GM21367 (cell line): ENCODE results near the gene TIMM8B.
A peak's percentile ranks its signal among the peaks of the same experiment; 100 is the strongest.
"Not testable (repeated sequence)": the region's sequence is repeated elsewhere in the genome, so short reads cannot be mapped to it uniquely, and the experiment has no call there.

Experiments
- ATAC-seq: cut with Tn5 transposase; IDR thresholded peaks from one replicate; pipeline ENCODE4 v1.9.1; 2021; ENCODE audit not compliant: unreplicated experiment

The TIMM8B gene

DNA sequence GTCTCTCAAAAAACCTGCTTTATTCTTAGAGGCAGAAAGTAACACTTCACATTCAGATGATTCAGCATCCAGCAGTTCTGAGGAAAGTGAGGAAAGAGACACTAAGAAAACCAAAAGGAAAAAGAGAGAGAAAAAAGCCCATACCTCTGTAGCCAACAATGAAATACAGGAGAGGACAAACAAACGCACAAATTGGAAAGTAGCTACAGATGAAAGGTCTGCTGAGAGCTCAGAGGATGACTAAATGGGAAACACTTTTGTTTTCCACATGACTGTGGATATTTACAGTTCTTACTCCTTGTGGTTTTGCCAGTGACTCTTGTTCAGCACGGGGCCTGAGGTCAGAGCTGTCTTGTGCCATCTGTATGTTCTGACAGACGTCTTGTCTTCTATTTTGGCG lies 3.8 kb downstream of the TIMM8B start:
- no peak for ATAC-seq

DNA sequence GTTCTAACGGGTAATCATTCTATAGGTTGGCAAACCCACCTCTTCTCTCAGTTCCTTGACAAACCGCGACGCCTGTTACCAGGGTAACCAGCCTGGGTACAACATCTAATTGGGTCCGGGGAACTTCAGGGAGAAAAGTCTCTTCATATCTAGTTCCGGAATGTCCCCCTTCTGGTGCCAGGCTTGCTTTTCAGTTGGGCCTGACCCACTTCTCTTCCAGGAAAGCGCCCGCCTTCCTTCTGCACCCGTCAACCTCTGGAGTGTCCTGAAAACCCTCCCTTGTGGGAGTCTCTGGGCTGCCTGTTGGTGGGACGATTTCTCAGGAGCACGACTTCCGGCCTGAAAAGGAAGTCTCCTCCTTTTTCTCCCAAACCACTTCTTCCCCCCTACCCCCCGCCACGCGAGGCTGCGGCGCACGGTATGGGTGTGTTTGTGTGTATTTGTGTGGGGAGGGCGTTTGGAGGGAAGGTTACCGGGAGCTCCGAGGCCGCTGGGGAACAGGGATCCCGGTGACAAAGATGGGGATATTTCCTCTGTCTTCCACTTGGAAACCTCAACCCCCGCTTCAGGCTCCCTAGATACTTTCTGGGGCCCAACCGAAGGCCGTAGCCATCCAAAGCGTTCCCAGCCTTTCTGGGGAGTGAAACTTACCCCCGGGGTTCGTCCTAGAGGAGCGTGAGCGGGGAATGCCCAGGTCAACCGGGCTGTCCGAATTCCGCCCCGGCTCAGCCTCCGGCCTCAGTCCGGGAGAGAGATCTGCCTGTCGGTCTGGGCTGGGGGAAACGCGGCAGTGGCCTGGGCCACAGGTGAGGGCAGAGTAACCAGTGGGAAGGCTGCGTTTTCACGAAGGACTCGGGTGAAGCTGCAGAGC lies 12.4 kb downstream of the TIMM8B start, which contains the start of the genes NKAPD1 and PIH1D2:
NKAPD1 (plus strand) TSS at position 359 of the 871 bp plus-strand sequence. CDS start 1,276 bp downstream, outside the sequence.
PIH1D2 (minus strand) TSS at position 77 of the 871 bp plus-strand sequence. CDS start 843 bp downstream, outside the sequence.
- peak; percentile 78 for ATAC-seq

DNA sequence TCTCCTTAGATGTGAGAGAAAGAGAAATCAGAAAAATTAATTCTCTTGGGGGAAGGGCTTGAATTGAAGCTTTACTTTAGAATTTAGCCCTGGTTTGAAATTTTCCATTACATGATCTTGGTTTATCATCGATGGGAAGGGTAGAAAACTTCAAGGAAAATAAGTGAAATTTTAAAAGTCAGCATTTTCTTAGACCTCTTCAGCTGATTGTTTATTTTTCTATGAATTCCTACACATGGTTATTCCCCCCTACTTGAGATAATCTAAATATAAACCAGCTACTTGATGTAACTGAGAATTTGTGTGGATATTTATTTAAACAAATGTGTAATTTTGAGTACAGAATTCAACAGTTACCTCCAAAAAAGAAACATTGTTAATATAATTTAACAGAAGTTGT lies 23.6 kb downstream of the TIMM8B start:
- ATAC-seq, result no peak

DNA sequence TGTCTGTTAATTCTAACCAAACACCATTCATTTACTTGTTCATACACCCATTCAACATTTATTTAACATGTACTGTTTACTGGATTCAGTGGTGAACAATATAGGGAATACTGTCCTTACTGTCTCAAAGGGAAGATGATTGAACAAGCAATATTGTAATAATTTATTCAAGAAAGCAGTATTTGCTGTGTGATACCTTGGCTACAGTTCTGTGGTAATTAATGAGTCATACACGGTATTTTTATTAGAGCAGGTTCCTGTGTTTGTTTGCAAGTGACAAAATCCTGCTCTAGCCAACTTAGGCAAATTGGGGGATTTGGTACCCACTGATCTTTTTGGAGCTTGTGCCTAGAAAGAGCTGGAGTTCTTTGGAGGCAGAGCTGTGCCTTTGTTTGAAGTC lies 28.5 kb downstream of the TIMM8B start:
- ATAC-seq, result no peak

DNA sequence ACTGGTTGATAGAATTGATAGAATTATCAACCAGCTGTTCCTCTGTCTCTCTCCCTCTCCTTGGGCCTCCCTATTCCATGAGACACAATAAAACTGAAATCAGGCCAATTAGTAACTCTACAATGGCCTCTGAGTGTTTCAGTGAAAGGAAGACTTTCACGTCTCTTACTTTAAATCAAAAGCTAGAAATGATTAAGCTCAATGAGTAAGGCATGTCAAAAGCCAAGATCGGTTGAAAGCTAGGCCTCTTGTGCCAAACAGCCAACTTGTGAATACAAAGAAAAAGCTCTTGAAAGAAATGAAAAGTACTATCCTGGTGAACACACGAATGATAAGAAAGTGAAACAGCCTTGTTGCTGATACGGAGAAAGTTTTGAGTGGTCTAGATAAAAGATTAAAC lies 29.4 kb downstream of the TIMM8B start:
- no peak for ATAC-seq

DNA sequence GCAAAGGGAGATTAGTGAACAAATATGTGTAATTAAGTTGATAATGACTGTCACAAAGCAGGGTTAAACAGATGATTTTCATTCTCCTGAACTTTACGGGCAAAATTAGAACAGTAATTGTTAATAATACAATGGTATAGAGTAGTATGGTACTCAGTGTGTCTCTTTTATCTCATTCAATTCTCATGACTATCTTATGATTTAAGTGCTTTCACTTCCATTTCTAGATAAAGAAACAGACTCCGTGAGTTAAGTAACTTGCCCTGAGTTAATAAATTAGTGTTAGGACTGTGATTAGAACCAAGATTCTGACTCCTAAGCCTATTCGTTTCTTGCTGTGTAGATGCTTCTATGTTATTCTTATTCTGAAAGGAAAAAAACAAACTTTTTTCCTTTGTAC lies 34.8 kb downstream of the TIMM8B start:
- ATAC-seq, result no peak

DNA sequence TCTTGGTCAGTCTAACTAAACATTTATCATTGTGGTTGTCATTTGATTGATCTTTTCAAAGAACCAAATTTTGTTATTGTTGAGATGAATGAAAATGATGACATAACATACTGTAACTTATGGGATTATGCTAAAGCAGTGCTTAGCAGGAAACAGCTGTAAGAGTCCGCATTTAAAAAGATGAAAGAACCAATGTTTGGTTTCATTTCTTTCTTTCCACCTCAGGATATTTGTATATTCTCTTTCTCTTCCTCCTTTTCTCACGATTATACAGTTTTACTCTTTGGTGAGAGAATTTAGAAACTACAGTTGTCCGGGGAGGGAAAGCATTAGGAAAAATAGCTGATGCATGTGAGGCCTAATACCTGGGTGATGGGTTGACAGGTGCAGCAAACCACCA lies 35.8 kb downstream of the TIMM8B start:
- peak; percentile 88 for ATAC-seq

DNA sequence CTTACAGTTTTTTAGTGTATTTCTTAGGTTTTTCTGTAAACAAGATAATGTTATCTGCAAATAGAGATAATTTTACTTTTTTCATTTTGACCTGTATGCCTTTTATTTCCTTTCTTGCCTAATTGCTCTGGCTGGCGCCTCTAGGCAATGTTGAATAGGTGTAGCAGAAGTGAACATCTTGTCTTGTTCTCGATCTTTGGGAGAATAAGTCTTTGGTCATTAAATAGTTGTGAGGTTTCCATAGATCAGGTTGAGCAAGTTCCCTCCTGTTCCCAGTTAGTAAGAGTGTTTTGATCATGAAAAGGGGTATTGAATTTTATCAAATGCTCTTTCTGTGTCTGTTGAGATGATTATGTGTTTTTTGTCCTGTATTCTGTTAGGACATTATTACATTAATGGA lies 36.8 kb downstream of the TIMM8B start:
- no peak for ATAC-seq

DNA sequence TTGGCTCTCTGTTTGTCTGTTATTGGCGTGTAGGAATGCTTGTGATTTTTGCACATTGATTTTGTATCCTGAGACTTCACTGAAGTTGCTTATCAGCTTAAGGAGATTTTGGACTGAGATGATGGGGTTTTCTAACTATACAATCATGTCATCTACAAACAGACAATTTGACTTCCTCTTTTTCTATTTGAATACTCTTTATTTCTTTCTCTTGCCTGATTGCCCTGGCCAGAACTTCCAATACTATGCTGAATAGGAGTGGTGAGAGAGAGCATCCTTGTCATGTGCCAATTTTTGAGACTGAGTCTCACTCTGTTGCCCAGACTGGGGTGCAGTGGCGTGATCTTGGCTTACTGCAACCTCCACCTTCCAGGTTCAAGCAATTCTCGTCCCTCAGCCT lies 38.3 kb downstream of the TIMM8B start:
- not testable (repeated sequence) for ATAC-seq

DNA sequence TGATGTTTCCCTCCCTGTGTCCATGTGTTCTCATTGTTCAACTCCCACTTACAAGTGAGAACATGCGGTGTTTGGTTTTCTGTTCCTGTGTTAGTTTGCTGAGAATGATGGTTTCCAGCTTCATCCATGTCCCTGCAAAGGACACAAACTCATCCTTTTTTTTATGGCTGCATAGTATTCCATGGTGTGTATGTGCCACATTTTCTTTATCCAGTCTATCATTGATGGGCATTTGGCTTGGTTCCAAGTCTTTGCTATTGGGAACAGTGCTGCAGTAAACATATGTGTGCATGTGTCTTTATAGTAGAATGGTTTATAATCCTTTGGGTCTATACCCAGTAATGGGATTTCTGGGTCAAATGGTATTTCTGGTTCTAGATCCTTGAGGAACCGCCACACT lies 39.9 kb downstream of the TIMM8B start:
- not testable (repeated sequence) for ATAC-seq

DNA sequence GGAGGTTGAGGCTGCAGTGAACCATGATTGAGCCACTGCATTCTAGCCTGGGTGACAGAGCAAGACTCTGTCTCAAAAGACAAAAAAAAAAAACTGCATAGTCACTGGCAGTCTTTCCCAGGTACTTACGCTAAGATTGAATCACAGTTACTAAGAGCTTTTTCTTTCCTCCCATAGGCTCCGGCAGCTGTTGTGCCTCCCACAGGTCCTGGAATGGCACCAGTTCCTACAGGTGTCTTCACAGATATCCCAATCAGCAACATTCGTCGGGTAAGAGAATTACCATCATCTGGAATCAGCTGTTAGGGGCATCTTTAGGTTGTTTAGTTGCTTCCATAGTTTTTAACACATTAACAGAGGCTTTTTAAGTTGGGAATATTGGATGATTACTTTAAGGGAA lies 41.6 kb downstream of the TIMM8B start:
- no peak for ATAC-seq

DNA sequence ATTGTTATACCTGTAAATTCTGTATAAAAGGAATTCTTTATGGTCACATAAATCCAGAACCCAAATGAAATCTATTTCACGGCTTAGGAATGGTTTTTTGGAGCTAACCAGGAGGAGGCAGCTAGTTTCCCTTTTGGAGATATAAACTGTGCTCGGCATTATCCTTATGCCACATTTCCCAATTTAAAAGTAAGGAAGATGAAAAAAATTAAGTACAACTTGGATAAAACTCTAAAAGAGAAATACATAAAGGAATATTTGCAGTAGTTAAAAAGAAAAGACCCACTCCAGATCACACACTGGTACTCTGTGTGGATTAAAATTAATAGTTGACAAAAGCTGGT lies 43.6 kb downstream of the TIMM8B start:
- no peak for ATAC-seq

DNA sequence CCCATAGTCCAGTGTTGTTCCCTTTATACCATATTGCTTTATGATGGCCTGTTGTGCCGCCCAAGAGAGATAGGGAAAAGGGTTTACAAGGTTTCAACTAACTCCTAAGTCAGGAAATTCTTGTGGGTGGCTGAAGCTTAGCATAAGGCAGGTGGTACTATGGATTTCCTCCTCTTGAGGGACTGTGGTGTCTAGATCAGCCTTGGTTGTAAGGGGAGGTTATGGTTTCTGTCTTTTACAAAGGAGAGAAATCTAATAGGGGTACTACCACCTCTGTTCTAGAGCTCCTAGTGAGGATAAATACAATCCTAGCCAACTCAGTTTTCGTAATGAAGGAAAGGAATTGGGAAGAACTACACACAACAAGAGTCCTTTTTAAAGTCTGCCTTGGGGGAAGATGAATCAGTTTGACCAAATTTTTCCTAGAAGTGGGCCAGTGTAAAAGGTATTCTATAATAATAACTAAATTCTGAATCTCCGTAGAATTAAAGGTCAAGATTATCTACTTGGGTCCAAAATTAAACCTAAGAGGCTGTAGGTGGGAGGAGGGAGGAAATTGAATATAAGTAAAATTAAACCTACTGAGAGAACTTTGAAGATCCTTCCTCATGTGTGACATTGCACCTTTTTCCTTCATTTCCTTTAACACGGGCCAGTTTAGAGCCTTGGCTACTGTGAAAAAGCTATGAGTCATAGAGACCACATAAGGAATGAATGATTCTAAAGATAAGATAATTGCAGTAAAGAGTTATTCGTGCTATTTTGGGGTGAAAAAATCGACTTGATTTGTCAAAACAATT lies 44.2 kb downstream of the TIMM8B start:
- ATAC-seq, result no peak

DNA sequence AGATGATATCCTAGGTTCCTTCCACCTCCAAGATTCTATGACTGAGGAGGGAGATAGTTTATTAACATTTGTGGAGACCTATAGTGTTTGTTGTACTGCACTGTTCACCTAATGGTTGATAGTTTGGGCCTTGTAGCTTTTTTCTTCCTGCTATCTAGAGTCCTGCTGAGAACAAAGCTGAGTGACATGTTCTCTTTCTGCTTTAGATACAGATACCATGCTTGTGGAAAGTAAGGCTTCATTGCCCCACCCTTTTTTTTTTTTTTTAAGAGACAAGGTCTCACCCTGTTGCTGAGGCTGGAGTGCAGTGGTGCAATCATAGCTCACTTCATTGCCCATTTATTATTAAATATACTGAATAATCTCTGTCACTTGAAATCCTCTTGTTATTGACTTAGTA lies 49.0 kb downstream of the TIMM8B start:
- no peak for ATAC-seq
